Measurements from ENCODE around the gene DOK4. TPM values are rescaled to one million over a fixed set of nuclear protein-coding genes. Genes with fewer than 3 reads are reported as not detected.

Gene DOK4
- total RNA-seq, 1 donor from 2014 or later: 23.4 TPM

DNA sequence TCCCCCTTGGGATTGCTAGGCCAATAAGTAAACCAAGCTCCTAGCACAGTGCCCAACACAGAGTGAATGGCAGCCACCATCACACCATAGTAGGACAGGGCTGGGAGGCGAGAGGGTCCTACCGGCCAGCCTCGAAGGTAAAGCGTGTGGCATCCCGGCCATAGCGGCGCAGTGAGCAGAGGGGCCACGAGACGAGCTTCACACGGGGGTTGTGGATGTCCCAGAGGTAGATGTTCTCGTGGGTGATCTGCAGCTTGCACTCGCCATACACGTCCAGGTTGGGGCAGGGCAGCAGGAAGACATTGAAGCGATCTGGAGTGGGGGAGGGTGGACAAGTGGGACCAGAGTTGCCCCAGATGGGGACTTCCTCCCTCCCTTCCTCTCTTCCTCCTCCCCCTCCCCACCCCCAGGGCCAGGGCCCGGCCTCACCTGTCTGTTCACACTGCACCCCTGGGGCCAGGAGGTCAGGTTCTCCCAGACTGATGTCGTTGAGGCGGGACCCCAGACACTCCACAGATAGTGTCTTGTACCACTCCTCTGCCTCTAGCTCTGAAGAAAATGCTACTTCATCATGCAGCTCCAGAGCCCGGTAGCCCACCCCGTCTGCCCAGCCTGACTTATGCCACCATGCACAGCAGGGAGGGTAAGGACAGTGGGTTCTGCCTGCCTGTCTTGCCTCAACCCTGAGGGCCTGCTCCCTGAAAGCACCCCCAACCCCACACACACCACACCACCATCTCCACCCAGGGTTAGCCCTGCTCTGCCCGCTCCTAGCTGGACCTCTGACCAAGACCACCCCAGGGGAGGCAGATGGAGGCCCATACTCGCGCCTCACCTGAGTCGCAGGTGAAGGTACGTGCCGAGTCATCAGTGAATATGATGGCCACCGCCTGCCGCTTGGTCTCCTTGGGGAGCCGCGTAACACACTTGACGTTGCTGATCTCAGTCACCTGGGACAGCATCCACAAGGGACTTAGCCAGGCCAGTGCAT, 11.3 kb downstream of the DOK4 start:
- Mint-ChIP-seq H3K27me3 (ENCODE audit: unreplicated experiment) (peaks cover 8% of the 10 kb centered on the region), H3K9me3 (ENCODE audit: unreplicated experiment) (peaks cover 2% of the 10 kb centered on the region), H3K4me3 (ENCODE audit: unreplicated experiment) (no peak overlapping the region), H3K36me3 (ENCODE audit: unreplicated experiment) (no peaks in the 10 kb centered on the region), H3K4me1 (ENCODE audit: low read depth, unreplicated experiment) (peaks cover 16% of the 10 kb centered on the region), H3K27ac (ENCODE audit: unreplicated experiment) (no peak overlapping the region)
- no peak for DNase-seq
- TF ChIP-seq, protein P1, sequence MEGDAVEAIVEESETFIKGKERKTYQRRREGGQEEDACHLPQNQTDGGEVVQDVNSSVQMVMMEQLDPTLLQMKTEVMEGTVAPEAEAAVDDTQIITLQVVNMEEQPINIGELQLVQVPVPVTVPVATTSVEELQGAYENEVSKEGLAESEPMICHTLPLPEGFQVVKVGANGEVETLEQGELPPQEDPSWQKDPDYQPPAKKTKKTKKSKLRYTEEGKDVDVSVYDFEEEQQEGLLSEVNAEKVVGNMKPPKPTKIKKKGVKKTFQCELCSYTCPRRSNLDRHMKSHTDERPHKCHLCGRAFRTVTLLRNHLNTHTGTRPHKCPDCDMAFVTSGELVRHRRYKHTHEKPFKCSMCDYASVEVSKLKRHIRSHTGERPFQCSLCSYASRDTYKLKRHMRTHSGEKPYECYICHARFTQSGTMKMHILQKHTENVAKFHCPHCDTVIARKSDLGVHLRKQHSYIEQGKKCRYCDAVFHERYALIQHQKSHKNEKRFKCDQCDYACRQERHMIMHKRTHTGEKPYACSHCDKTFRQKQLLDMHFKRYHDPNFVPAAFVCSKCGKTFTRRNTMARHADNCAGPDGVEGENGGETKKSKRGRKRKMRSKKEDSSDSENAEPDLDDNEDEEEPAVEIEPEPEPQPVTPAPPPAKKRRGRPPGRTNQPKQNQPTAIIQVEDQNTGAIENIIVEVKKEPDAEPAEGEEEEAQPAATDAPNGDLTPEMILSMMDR (IDR thresholded peaks at IDR 0.05; ENCODE audit: partially characterized antibody, unreplicated experiment): no peak

- Mint-ChIP-seq H3K9me3 (ENCODE audit: unreplicated experiment) (peaks cover 2% of the 10 kb centered on the region), H3K4me3 (ENCODE audit: unreplicated experiment) (no peak overlapping the region), H3K27me3 (ENCODE audit: unreplicated experiment) (peaks cover 6% of the 10 kb centered on the region), H3K27ac (ENCODE audit: unreplicated experiment) (no peak overlapping the region), H3K4me1 (ENCODE audit: low read depth, unreplicated experiment) (peaks cover 12% of the 10 kb centered on the region), H3K36me3 (ENCODE audit: unreplicated experiment) (no peaks in the 10 kb centered on the region)
- no peak for DNase-seq
- TF ChIP-seq, protein P1 (IDR thresholded peaks at IDR 0.05; ENCODE audit: partially characterized antibody, unreplicated experiment): no peak
Observed at GRCh38 chr16:57473906-57474305, 12.4 kb downstream of the DOK4 start.

GRCh38 chr16:57473176-57473840, 13.0 kb downstream of the DOK4 start:
- Mint-ChIP-seq H3K27ac (ENCODE audit: unreplicated experiment) (no peak overlapping the region), H3K4me3 (ENCODE audit: unreplicated experiment) (no peak overlapping the region), H3K27me3 (ENCODE audit: unreplicated experiment) (peaks cover 3% of the 10 kb centered on the region), H3K9me3 (ENCODE audit: unreplicated experiment) (peaks cover 2% of the 10 kb centered on the region), H3K36me3 (ENCODE audit: unreplicated experiment) (no peaks in the 10 kb centered on the region), H3K4me1 (ENCODE audit: low read depth, unreplicated experiment) (peaks cover 8% of the 10 kb centered on the region)
- DNase-seq: no peak
- TF ChIP-seq, protein P1 (IDR thresholded peaks at IDR 0.05; ENCODE audit: partially characterized antibody, unreplicated experiment): no peak

DNA sequence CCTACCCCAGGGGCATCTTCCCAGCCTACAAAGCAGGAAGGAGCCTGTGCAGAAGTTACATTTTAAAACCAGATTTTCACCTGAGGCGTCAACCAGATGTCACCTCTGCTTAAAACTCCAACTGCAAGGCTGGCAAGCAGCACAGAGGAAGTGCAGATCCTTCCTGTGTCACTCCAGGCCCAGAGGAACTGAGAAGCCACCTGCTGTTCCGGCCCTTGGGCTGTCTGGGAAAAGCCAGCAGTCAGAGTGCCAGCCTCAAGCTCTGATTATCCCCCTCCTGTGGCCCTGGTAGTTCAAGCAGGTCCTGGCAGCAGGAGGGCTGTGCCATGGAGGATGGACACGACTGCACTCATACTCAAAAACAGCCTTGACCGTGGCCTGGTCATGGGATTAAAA, 13.6 kb downstream of the DOK4 start:
- TF ChIP-seq, protein P1 (IDR thresholded peaks at IDR 0.05; ENCODE audit: partially characterized antibody, unreplicated experiment): no peak
- Mint-ChIP-seq H3K36me3 (ENCODE audit: unreplicated experiment) (no peaks in the 10 kb centered on the region), H3K4me1 (ENCODE audit: low read depth, unreplicated experiment) (peaks cover 6% of the 10 kb centered on the region), H3K4me3 (ENCODE audit: unreplicated experiment) (no peak overlapping the region), H3K9me3 (ENCODE audit: unreplicated experiment) (peaks cover 2% of the 10 kb centered on the region), H3K27ac (ENCODE audit: unreplicated experiment) (no peak overlapping the region), H3K27me3 (ENCODE audit: unreplicated experiment) (peaks cover 3% of the 10 kb centered on the region)
- no peak for DNase-seq

Data from glutamatergic neuron (in vitro differentiated cells).